ENCODE data around the gene MAST3. TPM values are rescaled to one million over a fixed set of nuclear protein-coding genes. Genes with fewer than 3 reads are reported as not detected.

Gene MAST3
- polyA plus RNA-seq (2012; rRNA removed), result 3.1 and 4.5 TPM in 2 replicates
- polyA plus RNA-seq (2012; cell fraction: cytosol; rRNA removed), result 1.9 and 3.1 TPM in 2 replicates
- polyA plus RNA-seq (2012; cell fraction: nucleus; rRNA removed), result 12.8 and 17.8 TPM in 2 replicates

DNA sequence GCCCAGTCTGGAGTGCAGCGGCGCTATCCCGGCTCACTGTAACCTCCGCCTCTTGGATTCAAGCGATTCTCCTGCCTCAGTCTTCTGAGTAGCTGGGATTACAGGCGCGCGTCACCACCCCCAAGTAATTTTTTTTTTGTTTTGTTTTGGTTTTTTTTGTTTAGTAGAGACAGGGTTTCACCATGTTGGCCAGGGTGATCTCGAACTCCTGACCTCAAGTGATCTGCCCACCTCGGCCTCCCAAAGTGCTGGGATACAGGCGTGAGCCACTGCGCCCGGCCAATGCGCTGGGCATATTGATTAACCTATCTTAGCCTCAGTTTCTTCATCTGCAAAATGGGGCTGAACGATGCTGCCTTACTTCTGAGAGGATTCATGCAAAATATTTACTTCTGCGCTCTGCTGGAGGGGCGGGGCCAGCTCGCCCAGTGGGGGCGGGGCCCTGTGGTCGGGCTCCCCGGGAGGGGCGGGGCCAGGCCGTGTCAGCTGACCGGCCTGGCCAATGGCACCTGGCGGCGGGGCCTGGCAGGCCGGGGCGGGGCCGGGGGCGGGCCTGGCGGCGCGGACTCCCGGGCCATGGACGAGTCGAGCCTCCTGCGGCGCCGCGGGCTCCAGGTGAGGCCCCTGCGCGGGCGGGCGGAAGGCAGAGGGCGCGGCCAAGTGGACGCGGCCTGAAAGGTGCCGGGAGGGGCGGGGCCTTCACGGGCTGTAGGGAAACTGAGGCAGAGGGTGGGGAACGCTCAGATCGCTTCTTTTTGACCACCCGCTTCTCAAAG lies at the start of gene MAST3:
Gene MAST3 (plus strand): TSS at position 562 of the 776 bp plus-strand sequence. CDS start 15 bp downstream, at position 577.
- H3K4me2 ChIP-seq, result peak within 1 kb of the TSS; percentile 91
- H2AFZ ChIP-seq (ENCODE audit: low read depth), result 0 out of 2 replicates have a peak within 1 kb of the TSS, but pooled peaks have one; percentile 41
- DNase-seq, result peak; percentile 100
- H3K9ac ChIP-seq, result peak within 1 kb of the TSS; percentile 68
- H3K79me2 ChIP-seq (ENCODE audit: insufficient read depth), result no peaks in the 10 kb centered on the region
- H3K36me3 ChIP-seq (replicated peaks in 1 of 2; ENCODE audit: control insufficient read depth in 1 of 2, insufficient read depth in 2 of 2, low read length in 1 of 2), result no peaks in the 10 kb centered on the region
- H3K9me3 ChIP-seq, result no peaks in the 10 kb centered on the region
- peak within 1 kb of the TSS; percentile 59 to 89 for H3K4me3 ChIP-seq (ENCODE audit: low read depth in 2 of 2, low read length in 1 of 2)
- peaks cover 9% of the 10 kb centered on the region for H3F3A ChIP-seq (replicated peaks; ENCODE audit: insufficient read depth)
- ChIA-PET CTCF (interaction anchor here (0.6 to 1.4 kb wide), 7 partner anchors 10 to 150 kb away, joined by 3 to 5 read pairs (median 3); no protein-coding TSS in a partner anchor), POLR2A (interaction anchor here (0.6 kb wide), 1 partner anchor 13 kb away, joined by 3 read pairs; no protein-coding TSS in a partner anchor)
- no peak within 1 kb of the TSS; a peak in 1 of 4 replicates for H3K27ac ChIP-seq (ENCODE audit: low read depth in 2 of 2, low read length in 1 of 2)
- H3K27me3 ChIP-seq (ENCODE audit: insufficient read depth), result no peaks in the 10 kb centered on the region
- WGBS (ENCODE audit: low lambda C conversion rate), result 18% methylated on average over 31 of the region's 54 CpGs
- TF ChIP-seq, protein P1, sequence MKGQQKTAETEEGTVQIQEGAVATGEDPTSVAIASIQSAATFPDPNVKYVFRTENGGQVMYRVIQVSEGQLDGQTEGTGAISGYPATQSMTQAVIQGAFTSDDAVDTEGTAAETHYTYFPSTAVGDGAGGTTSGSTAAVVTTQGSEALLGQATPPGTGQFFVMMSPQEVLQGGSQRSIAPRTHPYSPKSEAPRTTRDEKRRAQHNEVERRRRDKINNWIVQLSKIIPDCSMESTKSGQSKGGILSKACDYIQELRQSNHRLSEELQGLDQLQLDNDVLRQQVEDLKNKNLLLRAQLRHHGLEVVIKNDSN (IDR thresholded peaks at IDR 0.05; ENCODE audit: borderline replicate concordance, low read depth), result peak; percentile 72
- 0 out of 2 replicates have a peak, but pooled peaks have one; percentile 9 for TF ChIP-seq NRF1 (IDR thresholded peaks at IDR 0.05; ENCODE audit: low read depth, low read length)
- TF ChIP-seq, protein P2, sequence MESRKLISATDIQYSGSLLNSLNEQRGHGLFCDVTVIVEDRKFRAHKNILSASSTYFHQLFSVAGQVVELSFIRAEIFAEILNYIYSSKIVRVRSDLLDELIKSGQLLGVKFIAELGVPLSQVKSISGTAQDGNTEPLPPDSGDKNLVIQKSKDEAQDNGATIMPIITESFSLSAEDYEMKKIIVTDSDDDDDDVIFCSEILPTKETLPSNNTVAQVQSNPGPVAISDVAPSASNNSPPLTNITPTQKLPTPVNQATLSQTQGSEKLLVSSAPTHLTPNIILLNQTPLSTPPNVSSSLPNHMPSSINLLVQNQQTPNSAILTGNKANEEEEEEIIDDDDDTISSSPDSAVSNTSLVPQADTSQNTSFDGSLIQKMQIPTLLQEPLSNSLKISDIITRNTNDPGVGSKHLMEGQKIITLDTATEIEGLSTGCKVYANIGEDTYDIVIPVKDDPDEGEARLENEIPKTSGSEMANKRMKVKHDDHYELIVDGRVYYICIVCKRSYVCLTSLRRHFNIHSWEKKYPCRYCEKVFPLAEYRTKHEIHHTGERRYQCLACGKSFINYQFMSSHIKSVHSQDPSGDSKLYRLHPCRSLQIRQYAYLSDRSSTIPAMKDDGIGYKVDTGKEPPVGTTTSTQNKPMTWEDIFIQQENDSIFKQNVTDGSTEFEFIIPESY (IDR thresholded peaks at IDR 0.05; ENCODE audit: borderline replicate concordance, low read depth), result no peak
- no peaks in the 10 kb centered on the region for H4K20me1 ChIP-seq (ENCODE audit: insufficient read depth)
- H3K4me1 ChIP-seq (ENCODE audit: control insufficient read depth in 1 of 2, insufficient read depth in 2 of 2, low read depth in 1 of 2, low read length in 1 of 2), result peaks cover 4 to 10% of the 10 kb centered on the region in 2 experiments; a peak in 2 of 4 replicates
- no peaks in the 10 kb centered on the region for H3K9me2 ChIP-seq

GRCh38 chr19:18049385-18049784 lies 48.2 kb upstream of the MAST3 start:
- H3K4me1 ChIP-seq (ENCODE audit: control insufficient read depth in 1 of 2, insufficient read depth in 2 of 2, low read depth in 1 of 2, low read length in 1 of 2), result peaks cover 0 to 5% of the 10 kb centered on the region in 2 experiments; a peak in 2 of 4 replicates
- no peaks in the 10 kb centered on the region for H3K36me3 ChIP-seq (replicated peaks in 1 of 2; ENCODE audit: control insufficient read depth in 1 of 2, insufficient read depth in 2 of 2, low read length in 1 of 2)
- no peaks in the 10 kb centered on the region for H3K9me2 ChIP-seq
- no peak for DNase-seq
- H2AFZ ChIP-seq (ENCODE audit: low read depth), result no peak overlapping the region
- POLR2A ChIA-PET, result no interaction called here
- H3K4me2 ChIP-seq, result no peak overlapping the region
- H3K9ac ChIP-seq, result no peak overlapping the region
- H3K9me3 ChIP-seq, result no peaks in the 10 kb centered on the region
- CTCF ChIA-PET, result interaction anchor here (1.3 kb wide), 1 partner anchor 42 kb away, joined by 3 read pairs; no protein-coding TSS in a partner anchor
- H3K79me2 ChIP-seq (ENCODE audit: insufficient read depth), result no peaks in the 10 kb centered on the region
- no peaks in the 10 kb centered on the region for H4K20me1 ChIP-seq (ENCODE audit: insufficient read depth)
- H3K27me3 ChIP-seq (ENCODE audit: insufficient read depth), result no peaks in the 10 kb centered on the region
- no peak overlapping the region for H3K27ac ChIP-seq (ENCODE audit: low read depth in 2 of 2, low read length in 1 of 2)
- H3F3A ChIP-seq (replicated peaks; ENCODE audit: insufficient read depth), result peaks cover 7% of the 10 kb centered on the region
- 77% methylated on average over 9 of the region's 10 CpGs for WGBS (ENCODE audit: low lambda C conversion rate)
- H3K4me3 ChIP-seq (ENCODE audit: low read depth in 2 of 2, low read length in 1 of 2), result no peak overlapping the region
- TF ChIP-seq EP300 (IDR thresholded peaks at IDR 0.05; ENCODE audit: borderline replicate concordance in 1 of 2, low read depth in 1 of 2, low read length in 1 of 2) (no peak), RXRA (IDR thresholded peaks at IDR 0.05; ENCODE audit: borderline replicate concordance, low read depth) (no peak), TEAD4 (IDR thresholded peaks at IDR 0.05; ENCODE audit: borderline replicate concordance, insufficient read depth) (no peak), TCF12 (IDR thresholded peaks at IDR 0.05) (no peak), MXI1 (IDR thresholded peaks at IDR 0.05; ENCODE audit: low read depth, low read length) (no peak), FOXM1 (IDR thresholded peaks at IDR 0.05; ENCODE audit: low read depth) (no peak), GATA2 (CRISPR knock-in tag; IDR thresholded peaks at IDR 0.05) (no peak), RAD21 (IDR thresholded peaks at IDR 0.05; ENCODE audit: low read length) (no peak), JUND (IDR thresholded peaks at IDR 0.05) (no peak), FOXJ3 (CRISPR knock-in tag; IDR thresholded peaks at IDR 0.05) (no peak)
- TF ChIP-seq, protein P1 (IDR thresholded peaks at IDR 0.05; ENCODE audit: borderline replicate concordance, low read depth), result no peak
- TF ChIP-seq, protein P2 (IDR thresholded peaks at IDR 0.05; ENCODE audit: borderline replicate concordance, low read depth), result no peak
- TF ChIP-seq, protein P3, sequence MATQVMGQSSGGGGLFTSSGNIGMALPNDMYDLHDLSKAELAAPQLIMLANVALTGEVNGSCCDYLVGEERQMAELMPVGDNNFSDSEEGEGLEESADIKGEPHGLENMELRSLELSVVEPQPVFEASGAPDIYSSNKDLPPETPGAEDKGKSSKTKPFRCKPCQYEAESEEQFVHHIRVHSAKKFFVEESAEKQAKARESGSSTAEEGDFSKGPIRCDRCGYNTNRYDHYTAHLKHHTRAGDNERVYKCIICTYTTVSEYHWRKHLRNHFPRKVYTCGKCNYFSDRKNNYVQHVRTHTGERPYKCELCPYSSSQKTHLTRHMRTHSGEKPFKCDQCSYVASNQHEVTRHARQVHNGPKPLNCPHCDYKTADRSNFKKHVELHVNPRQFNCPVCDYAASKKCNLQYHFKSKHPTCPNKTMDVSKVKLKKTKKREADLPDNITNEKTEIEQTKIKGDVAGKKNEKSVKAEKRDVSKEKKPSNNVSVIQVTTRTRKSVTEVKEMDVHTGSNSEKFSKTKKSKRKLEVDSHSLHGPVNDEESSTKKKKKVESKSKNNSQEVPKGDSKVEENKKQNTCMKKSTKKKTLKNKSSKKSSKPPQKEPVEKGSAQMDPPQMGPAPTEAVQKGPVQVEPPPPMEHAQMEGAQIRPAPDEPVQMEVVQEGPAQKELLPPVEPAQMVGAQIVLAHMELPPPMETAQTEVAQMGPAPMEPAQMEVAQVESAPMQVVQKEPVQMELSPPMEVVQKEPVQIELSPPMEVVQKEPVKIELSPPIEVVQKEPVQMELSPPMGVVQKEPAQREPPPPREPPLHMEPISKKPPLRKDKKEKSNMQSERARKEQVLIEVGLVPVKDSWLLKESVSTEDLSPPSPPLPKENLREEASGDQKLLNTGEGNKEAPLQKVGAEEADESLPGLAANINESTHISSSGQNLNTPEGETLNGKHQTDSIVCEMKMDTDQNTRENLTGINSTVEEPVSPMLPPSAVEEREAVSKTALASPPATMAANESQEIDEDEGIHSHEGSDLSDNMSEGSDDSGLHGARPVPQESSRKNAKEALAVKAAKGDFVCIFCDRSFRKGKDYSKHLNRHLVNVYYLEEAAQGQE (IDR thresholded peaks at IDR 0.05; ENCODE audit: low read depth, low read length), result no peak
